GM19099 (cell line): ENCODE measurements around the gene DYNLT2B.

Experiments
- POLR2A ChIP-seq: IDR thresholded peaks from 3 replicates; pipeline ENCODE4 v1.6.1; 2011; ENCODE audit warnings: low read depth; ENCODE audit not compliant: insufficient read length; ENCODE audit errors: extremely low read depth

Gene DYNLT2B

DNA sequence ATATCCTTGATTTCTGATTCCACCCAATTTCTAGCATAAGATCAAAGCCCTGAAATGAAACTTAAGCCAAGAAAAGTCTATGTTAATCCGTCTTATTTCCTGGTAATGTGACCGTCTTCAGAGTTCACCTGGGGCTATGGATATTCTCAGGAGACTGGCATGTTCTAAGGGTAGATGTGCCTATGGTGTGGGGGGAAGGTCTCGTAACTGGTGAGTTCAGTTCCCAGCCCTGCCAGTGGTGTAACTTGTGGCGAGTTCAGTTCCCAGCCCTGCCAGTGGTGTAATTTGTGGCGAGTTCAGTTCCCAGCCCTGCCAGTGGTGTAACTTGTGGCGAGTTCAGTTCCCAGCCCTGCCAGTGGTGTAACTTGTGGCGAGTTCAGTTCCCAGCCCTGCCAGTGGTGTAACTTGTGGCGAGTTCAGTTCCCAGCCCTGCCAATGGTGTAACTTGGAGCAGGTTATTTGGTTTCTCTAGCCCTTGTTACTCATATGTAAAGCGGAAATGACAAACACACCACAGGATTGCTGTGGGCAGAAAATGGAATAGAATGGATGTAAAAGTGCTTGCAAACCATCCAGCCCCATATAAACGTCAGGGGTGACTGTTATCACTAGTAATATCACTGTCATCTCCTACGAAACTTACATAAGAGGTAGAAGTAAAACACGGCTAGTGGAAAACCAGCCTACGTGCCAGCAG is 71.3 kb downstream of the DYNLT2B start:
- no peak for TF ChIP-seq POLR2A

DNA sequence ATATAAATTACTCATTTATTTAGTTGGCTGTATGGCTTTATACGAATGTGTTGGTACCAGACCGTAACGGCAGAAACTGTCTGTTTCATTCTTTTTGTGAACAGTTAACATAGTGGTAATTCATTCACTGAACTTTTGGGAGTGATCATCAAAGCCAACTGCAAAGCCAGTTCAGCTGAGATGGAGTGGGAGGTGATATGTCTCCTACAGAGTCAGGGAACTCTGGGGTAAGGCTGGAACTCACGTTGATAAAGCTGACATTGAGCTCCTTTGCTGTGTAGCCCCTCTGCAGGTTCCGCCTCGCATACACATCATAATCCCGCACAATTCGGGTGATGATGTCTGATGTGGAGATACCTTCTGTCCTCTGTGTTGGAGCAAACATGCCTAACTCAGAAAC is 76.3 kb downstream of the DYNLT2B start:
- no peak for TF ChIP-seq POLR2A
